Endothelial cell of umbilical vein (primary cell): ENCODE measurements around the gene GLI3. TPM values are rescaled to one million over a fixed set of nuclear protein-coding genes. Genes with fewer than 3 reads are reported as not detected.

Experiments
- BruUV-seq: library from RNA; stranded (reverse); fragments of 400-500 nt; replicated peaks from 2 replicates; lab custom pipeline; 2021; lab: Mats Ljungman, UMichigan
- CTCF ChIA-PET: fragments of 300-600, 350-600 bp; sonication (Branson Sonifier 250); formaldehyde crosslinking; loops from one replicate; lab custom pipeline; 2021; ENCODE audit warnings: antibody characterized with exemption, inconsistent platforms; lab: Charles Lee
- POLR2A ChIA-PET: fragments of 300-600, 350-600 bp; sonication (Branson Sonifier 250); formaldehyde crosslinking; loops from one replicate; lab custom pipeline; 2021; ENCODE audit warnings: antibody characterized with exemption, inconsistent platforms; lab: Charles Lee
- DNase-seq: peaks from one replicate; pipeline ENCODE4 v3.0.0-alpha.2; 2011; ENCODE audit warnings: low read depth, low spot score
- FAIRE-seq: peaks from 2 replicates; lab custom pipeline; 2011; peaks lifted over from hg19 to GRCh38; lab: Jason Lieb, UNC
- H2AFZ ChIP-seq: 2 replicates; pipeline ENCODE4 v1.6.0; 2012; ENCODE audit warnings: low read depth, low read length, control low read depth, inconsistent platforms
- H3K27ac ChIP-seq: 2 replicates; pipeline ENCODE4 v1.5.1; 2011; ENCODE audit warnings: low read depth, mild to moderate bottlenecking, control low read depth, low read length, moderate library complexity; ENCODE audit not compliant: insufficient read depth
- H3K27me3 ChIP-seq, 2 experiments: 2 replicates each; pipeline versions ENCODE4 v1.6.0 to v1.6.1; 2011; ENCODE audit warnings: low read length in 2 of 2, mixed read lengths in 1 of 2; ENCODE audit not compliant: control insufficient read depth in 2 of 2, insufficient read depth in 2 of 2
- H3K36me3 ChIP-seq, 2 experiments: 2 replicates in 1 of 2; 3 replicates in 1 of 2; pipeline ENCODE4 v1.5.1; 2011; ENCODE audit warnings: low read length in 2 of 2, mild to moderate bottlenecking in 1 of 2, moderate library complexity in 1 of 2; ENCODE audit not compliant: control insufficient read depth in 2 of 2, insufficient read depth in 2 of 2; ENCODE audit errors: extremely low read depth in 1 of 2
- H3K4me1 ChIP-seq: 3 replicates; pipeline ENCODE4 v1.5.1; 2011; ENCODE audit warnings: mild to moderate bottlenecking, low read length; ENCODE audit not compliant: control insufficient read depth, insufficient read depth; ENCODE audit errors: extremely low read depth
- H3K4me2 ChIP-seq: 2 replicates; pipeline ENCODE4 v1.6.1; 2011; ENCODE audit warnings: low read length, control low read depth, mixed read lengths; ENCODE audit not compliant: insufficient read depth
- H3K4me3 ChIP-seq, 3 experiments: fragments of 200-600 bp in 1 of 3; sonication (generic), shearing (Covaris generic) in 1 of 3; replicated peaks in 1 of 3; 2 replicates each; pipeline ENCODE4 v1.5.1; 2011 to 2016; ENCODE audit warnings: control low read depth in 3 of 3, low read length in 3 of 3, mild to moderate bottlenecking in 2 of 3, inconsistent platforms in 1 of 3, low read depth in 1 of 3, moderate library complexity in 1 of 3; ENCODE audit not compliant: insufficient read depth in 1 of 3
- H3K79me2 ChIP-seq: 2 replicates; pipeline ENCODE4 v1.6.0; 2012; ENCODE audit warnings: low read length, inconsistent platforms; ENCODE audit not compliant: control insufficient read depth, insufficient read depth
- H3K9ac ChIP-seq: replicated peaks from 2 replicates; pipeline ENCODE3; 2011; ENCODE audit warnings: low read length, control low read depth; ENCODE audit not compliant: insufficient read depth; ENCODE audit errors: extremely low read depth
- H3K9me1 ChIP-seq: replicated peaks from 3 replicates; pipeline ENCODE4 v1.6.0; 2011; ENCODE audit warnings: mild to moderate bottlenecking, low read length; ENCODE audit not compliant: control insufficient read depth, insufficient read depth; ENCODE audit errors: extremely low read depth
- H3K9me3 ChIP-seq: replicated peaks from 2 replicates; pipeline ENCODE4 v1.5.1; 2012; ENCODE audit warnings: low read length, inconsistent platforms; ENCODE audit not compliant: control insufficient read depth, insufficient read depth
- H4K20me1 ChIP-seq: replicated peaks from 2 replicates; pipeline ENCODE3; 2011; ENCODE audit warnings: mild to moderate bottlenecking, low read length; ENCODE audit not compliant: control insufficient read depth, insufficient read depth; ENCODE audit errors: extremely low read depth
- CTCF ChIP-seq, 2 donors: IDR thresholded peaks; 1 replicate in 1 of 2; 2 replicates in 1 of 2; pipeline ENCODE4 v1.5.1; 2011; ENCODE audit warnings: low read length in 2 of 2, mild to moderate bottlenecking in 2 of 2, moderate library complexity in 2 of 2, control low read depth in 1 of 2, inconsistent platforms in 1 of 2, low read depth in 1 of 2; ENCODE audit not compliant: insufficient read depth in 1 of 2; ENCODE audit errors: extremely low read depth in 1 of 2
- EZH2 ChIP-seq: IDR thresholded peaks from 2 replicates; pipeline ENCODE4 v1.6.1; 2012; ENCODE audit warnings: borderline replicate concordance, low read depth, mild to moderate bottlenecking, moderate library complexity, low read length, inconsistent platforms; ENCODE audit not compliant: severe bottlenecking
- FOS ChIP-seq: IDR thresholded peaks from 2 replicates; pipeline ENCODE4 v1.6.1; 2011; ENCODE audit warnings: mild to moderate bottlenecking, low read length, moderate library complexity, borderline replicate concordance; ENCODE audit not compliant: insufficient read depth
- GATA2 ChIP-seq: IDR thresholded peaks from 2 replicates; pipeline ENCODE4 v1.7.0; 2011; ENCODE audit warnings: low read depth, mild to moderate bottlenecking, moderate library complexity, mixed read lengths, low read length; ENCODE audit not compliant: insufficient read length, insufficient read depth
- JUN ChIP-seq: IDR thresholded peaks from 2 replicates; pipeline ENCODE4 v1.6.1; 2011; ENCODE audit warnings: borderline replicate concordance, low read depth; ENCODE audit not compliant: insufficient read length, insufficient read depth
- MAX ChIP-seq: IDR thresholded peaks from 2 replicates; pipeline ENCODE4 v1.6.1; 2011; ENCODE audit not compliant: insufficient read depth, insufficient read length
- MYC ChIP-seq: IDR thresholded peaks from one replicate; pipeline ENCODE4 v1.6.1; 2011; ENCODE audit warnings: mild to moderate bottlenecking, low read depth, low read length
- POLR2A ChIP-seq: IDR thresholded peaks from 2 replicates; pipeline ENCODE4 v1.6.1; 2012; ENCODE audit warnings: low read depth, mild to moderate bottlenecking, control low read depth, low read length
- POLR2AphosphoS5 ChIP-seq: IDR thresholded peaks from 2 replicates; pipeline ENCODE4 v1.6.1; 2012; ENCODE audit warnings: low read depth, mild to moderate bottlenecking, control low read depth, low read length, moderate library complexity; ENCODE audit not compliant: insufficient read depth
- dilution Hi-C: fragments of 300-500 bp; cut with MboI; formaldehyde crosslinking; loops from one replicate; pipeline ENCODE4 v1.15.0; 2019; ENCODE audit warnings: low sequenced_read_pairs; ENCODE audit not compliant: extremely low pct_ligation_motif_present
- intact Hi-C: fragments of 100-400 bp; cut with micrococcal nuclease; formaldehyde crosslinking; loops from one replicate; pipeline ENCODE4 v1.10.0; 2022
- polyA plus RNA-seq, 4 experiments: library from polyadenylated mRNA; depleted of rRNA in 3 of 4; stranded (reverse) in 3 of 4; unstranded in 1 of 4; fragments of >200 nt; gene quantifications; 2 replicates each; pipeline versions ENCODE4 v1.2.1 to v1.2.3, GENCODE V29; 2011 to 2012; ENCODE audit warnings: missing spikeins in 1 of 4
- total RNA-seq: library from RNA; stranded (reverse); gene quantifications from 2 replicates; pipeline ENCODE4 v1.2.3, GENCODE V29; 2021

GLI3 gene
- total and polyA plus RNA-seq, 2 donors (not counting 3 experiments of a cell fraction or from before 2014, with no cell fraction given): 6.0 to 24.9 TPM

- no peak for TF ChIP-seq MYC
- no peak for TF ChIP-seq POLR2AphosphoS5
- TF ChIP-seq MAX: no peak
- no peak for TF ChIP-seq EZH2
- no peak for TF ChIP-seq GATA2
- no peak for TF ChIP-seq FOS
- no peak for TF ChIP-seq POLR2A
- TF ChIP-seq CTCF (IDR thresholded peaks at IDR 0.05; ENCODE audit: extremely low read depth in 1 of 2, insufficient read depth in 1 of 2, low read depth in 1 of 2, low read length in 2 of 2): no peak
- TF ChIP-seq JUN: no peak
- H3K9me3 ChIP-seq: no peaks in the 10 kb centered on the region
- POLR2A ChIA-PET: no interaction called here
- H3K79me2 ChIP-seq: no peaks in the 10 kb centered on the region
- H3K27me3 ChIP-seq: no peaks in the 10 kb centered on the region
- H3K9ac ChIP-seq: peak overlapping the region; percentile 85
- no peaks in the 10 kb centered on the region for H4K20me1 ChIP-seq
- H3K4me2 ChIP-seq: peak overlapping the region; percentile 24
- CTCF ChIA-PET: interaction anchor here (1.1 kb wide), 2 partner anchors 25 to 261 kb away, joined by 3 read pairs; no protein-coding TSS in a partner anchor
- DNase-seq (peak; percentile 65), FAIRE-seq (peak; percentile 44)
- H3K4me3 ChIP-seq: peak overlapping the region; percentile 66 to 95 (median 80)
- intact Hi-C loops: loop anchor here (1.0 to 10.0 kb wide), 6 partner anchors 7 to 1487 kb away; partner anchors contain the start of gene COA1
- peak overlapping the region; percentile 78 for H3K27ac ChIP-seq
- H3K36me3 ChIP-seq: no peaks in the 10 kb centered on the region
- peak overlapping the region; percentile 84 for H2AFZ ChIP-seq
- H3K9me1 ChIP-seq: no peaks in the 10 kb centered on the region
- BruUV-seq: no TSS peak
- peaks cover 23% of the 10 kb centered on the region for H3K4me1 ChIP-seq
- dilution Hi-C loops: loop anchor here (25.0 kb wide), 1 partner anchor 251 kb away; no protein-coding TSS in a partner anchor
Measured at GRCh38 chr7:42237811-42238541, 967 bp upstream of the GLI3 start.
